Fibroblast of lung (primary cell): Measurements from ENCODE around the gene CTLA4. TPM values are rescaled to one million over a fixed set of nuclear protein-coding genes. Genes with fewer than 3 reads are reported as not detected.

Source experiments
- DNase-seq, 2 donors: peaks; one replicate each; pipeline versions ENCODE4 v3.0.0 to v3.0.0-alpha.2; 2010; ENCODE audit warnings: low read depth in 2 of 2
- H2AFZ ChIP-seq: 2 replicates; pipeline ENCODE4 v1.5.1; 2012; ENCODE audit warnings: low read length, control low read depth, inconsistent platforms
- H3K27ac ChIP-seq: 2 replicates; pipeline ENCODE4 v1.5.1; 2011; ENCODE audit warnings: low read length, control low read depth; ENCODE audit not compliant: insufficient read depth
- H3K27me3 ChIP-seq: 2 replicates; pipeline ENCODE4 v1.5.1; 2011; ENCODE audit warnings: mild to moderate bottlenecking, low read length; ENCODE audit not compliant: control insufficient read depth, insufficient read depth
- H3K36me3 ChIP-seq: 2 replicates; pipeline ENCODE4 v1.5.1; 2011; ENCODE audit warnings: low read length; ENCODE audit not compliant: control insufficient read depth, insufficient read depth
- H3K4me1 ChIP-seq: 2 replicates; pipeline ENCODE4 v1.5.1; 2011; ENCODE audit warnings: low read length; ENCODE audit not compliant: control insufficient read depth, insufficient read depth; ENCODE audit errors: extremely low read depth
- H3K4me2 ChIP-seq: 2 replicates; pipeline ENCODE4 v1.5.1; 2011; ENCODE audit warnings: low read length, control low read depth; ENCODE audit not compliant: insufficient read depth; ENCODE audit errors: extremely low read depth
- H3K4me3 ChIP-seq, 4 experiments: fragments of 200-600 bp in 1 of 4; sonication (generic) in 1 of 4; replicated peaks in 1 of 4; 2 replicates each; pipeline ENCODE4 v1.5.1; 2011 to 2016; ENCODE audit warnings: low read length in 4 of 4, low read depth in 3 of 4, mild to moderate bottlenecking in 3 of 4, control low read depth in 2 of 4, inconsistent platforms in 1 of 4, mixed read lengths in 1 of 4; ENCODE audit not compliant: insufficient read depth in 1 of 4; ENCODE audit errors: control extremely low read depth in 1 of 4
- H3K79me2 ChIP-seq: 2 replicates; pipeline ENCODE4 v1.5.1; 2012; ENCODE audit warnings: mild to moderate bottlenecking, low read length, inconsistent platforms; ENCODE audit not compliant: control insufficient read depth, insufficient read depth
- H3K9ac ChIP-seq: 2 replicates; pipeline ENCODE4 v1.5.1; 2011; ENCODE audit warnings: mild to moderate bottlenecking, low read length, control low read depth; ENCODE audit not compliant: insufficient read depth
- H3K9me3 ChIP-seq: 2 replicates; pipeline ENCODE4 v1.5.1; 2012; ENCODE audit warnings: low read depth, low read length; ENCODE audit not compliant: control insufficient read depth, insufficient read depth
- H4K20me1 ChIP-seq: 2 replicates; pipeline ENCODE4 v1.5.1; 2011; ENCODE audit warnings: low read length; ENCODE audit not compliant: control insufficient read depth, insufficient read depth; ENCODE audit errors: extremely low read depth
- EZH2 ChIP-seq: IDR thresholded peaks from 2 replicates; pipeline ENCODE4 v1.5.1; 2012; ENCODE audit warnings: low read length, control low read depth, mild to moderate bottlenecking; ENCODE audit errors: missing control alignments
- polyA plus RNA-seq, 2 donors: library from polyadenylated mRNA; depleted of rRNA in 1 of 2; stranded (reverse) in 1 of 2; unstranded in 1 of 2; fragments of >200 nt; gene quantifications; 2 replicates each; pipeline ENCODE4 v1.2.1, GENCODE V29; 2011 to 2012; ENCODE audit warnings: missing spikeins in 1 of 2
- total RNA-seq: library from RNA; depleted of rRNA; stranded (reverse); fragments of >200 nt; gene quantifications from 2 replicates; pipeline ENCODE4 v1.2.1, GENCODE V29; 2014
- TF ChIP-seq, protein P1 (sequence below), 2 donors: IDR thresholded peaks in 1 of 2; conservative IDR thresholded peaks in 1 of 2; 1 replicate in 1 of 2; 2 replicates in 1 of 2; pipeline ENCODE4 v1.5.1; 2011 to 2012; ENCODE audit warnings: low read length in 2 of 2, control low read depth in 1 of 2, inconsistent platforms in 1 of 2, low read depth in 1 of 2, mild to moderate bottlenecking in 1 of 2

Gene CTLA4
- total and polyA plus RNA-seq, 2 donors (not counting 1 experiment from before 2014, with no cell fraction given): not detected

DNA sequence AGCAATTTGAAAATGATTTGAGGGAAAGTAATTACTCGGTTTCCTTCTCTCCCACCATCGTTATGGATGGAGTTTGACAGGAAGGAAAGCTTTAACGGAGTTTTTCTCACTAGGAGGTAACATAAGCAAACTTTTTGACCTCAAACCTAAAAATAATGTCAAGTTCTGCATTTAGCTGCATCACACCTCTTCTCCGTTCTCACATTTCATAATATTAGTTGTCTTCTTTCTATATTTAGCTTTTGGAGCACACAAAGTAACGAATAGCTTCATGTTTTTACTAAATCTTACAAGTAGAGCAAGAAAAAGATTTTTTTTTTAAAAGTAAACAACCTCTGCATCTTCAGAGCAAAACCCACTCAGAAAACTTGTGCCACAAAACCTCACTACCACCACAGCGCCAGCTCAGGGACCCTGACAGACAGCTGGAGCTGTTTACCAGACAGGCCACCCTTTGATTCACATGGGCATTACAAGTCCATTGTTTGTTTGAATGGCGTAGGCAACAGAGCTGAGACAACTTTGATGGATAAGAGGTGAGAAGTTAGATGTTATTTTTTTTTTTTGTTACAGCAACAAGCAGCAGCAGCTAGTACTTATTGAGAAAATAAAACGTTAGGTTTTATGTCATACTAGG is 47.1 kb downstream of the CTLA4 start:
- DNase-seq: no peak
- Histone ChIP-seq H3K9me3 (no peaks in the 10 kb centered on the region), H3K9ac (no peak overlapping the region), H3K79me2 (no peaks in the 10 kb centered on the region), H3K4me2 (no peak overlapping the region), H3K4me1 (peaks cover 2% of the 10 kb centered on the region), H3K27me3 (no peaks in the 10 kb centered on the region), H3K27ac (no peak overlapping the region), H3K4me3 (no peak overlapping the region), H2AFZ (no peak overlapping the region), H4K20me1 (no peaks in the 10 kb centered on the region), H3K36me3 (no peaks in the 10 kb centered on the region)
- TF ChIP-seq, protein P1, sequence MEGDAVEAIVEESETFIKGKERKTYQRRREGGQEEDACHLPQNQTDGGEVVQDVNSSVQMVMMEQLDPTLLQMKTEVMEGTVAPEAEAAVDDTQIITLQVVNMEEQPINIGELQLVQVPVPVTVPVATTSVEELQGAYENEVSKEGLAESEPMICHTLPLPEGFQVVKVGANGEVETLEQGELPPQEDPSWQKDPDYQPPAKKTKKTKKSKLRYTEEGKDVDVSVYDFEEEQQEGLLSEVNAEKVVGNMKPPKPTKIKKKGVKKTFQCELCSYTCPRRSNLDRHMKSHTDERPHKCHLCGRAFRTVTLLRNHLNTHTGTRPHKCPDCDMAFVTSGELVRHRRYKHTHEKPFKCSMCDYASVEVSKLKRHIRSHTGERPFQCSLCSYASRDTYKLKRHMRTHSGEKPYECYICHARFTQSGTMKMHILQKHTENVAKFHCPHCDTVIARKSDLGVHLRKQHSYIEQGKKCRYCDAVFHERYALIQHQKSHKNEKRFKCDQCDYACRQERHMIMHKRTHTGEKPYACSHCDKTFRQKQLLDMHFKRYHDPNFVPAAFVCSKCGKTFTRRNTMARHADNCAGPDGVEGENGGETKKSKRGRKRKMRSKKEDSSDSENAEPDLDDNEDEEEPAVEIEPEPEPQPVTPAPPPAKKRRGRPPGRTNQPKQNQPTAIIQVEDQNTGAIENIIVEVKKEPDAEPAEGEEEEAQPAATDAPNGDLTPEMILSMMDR (conservative IDR thresholded peaks at IDR 0.05 in 1 of 2, IDR thresholded peaks at IDR 0.05 in 1 of 2; ENCODE audit: low read depth in 1 of 2, low read length in 2 of 2): no peak
- TF ChIP-seq EZH2: no peak

DNA sequence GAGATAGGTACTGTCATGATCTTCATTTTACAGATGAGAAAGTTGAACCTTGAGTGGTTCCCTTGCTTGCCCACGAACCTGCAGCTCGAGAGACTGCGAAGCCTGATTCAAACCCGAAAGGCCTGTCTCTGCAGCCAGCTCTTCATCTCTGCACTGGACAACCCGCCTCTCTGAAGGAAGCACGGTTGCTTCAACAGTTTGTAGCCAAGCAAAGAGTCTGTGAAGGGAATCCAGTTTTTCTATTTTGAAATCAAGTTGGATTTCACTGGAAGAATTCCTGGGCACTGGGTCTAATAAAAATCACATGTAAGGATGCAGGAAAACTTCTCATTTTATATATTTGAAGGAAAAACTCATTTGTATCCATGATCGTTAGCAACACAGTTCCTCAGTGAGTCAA is 47.7 kb downstream of the CTLA4 start:
- no peaks in the 10 kb centered on the region for H3K27me3 ChIP-seq
- H3K4me1 ChIP-seq: no peaks in the 10 kb centered on the region
- no peak for DNase-seq
- no peaks in the 10 kb centered on the region for H4K20me1 ChIP-seq
- peak overlapping the region; percentile 29 for H3K4me2 ChIP-seq
- peak overlapping the region; percentile 1 for H2AFZ ChIP-seq
- no peaks in the 10 kb centered on the region for H3K9me3 ChIP-seq
- H3K79me2 ChIP-seq: no peaks in the 10 kb centered on the region
- H3K4me3 ChIP-seq: peak overlapping the region in 1 of 4 experiments; percentile 17
- no peak for TF ChIP-seq EZH2
- TF ChIP-seq, protein P1 (conservative IDR thresholded peaks at IDR 0.05 in 1 of 2, IDR thresholded peaks at IDR 0.05 in 1 of 2; ENCODE audit: low read depth in 1 of 2, low read length in 2 of 2): no peak
- no peak overlapping the region for H3K27ac ChIP-seq
- H3K36me3 ChIP-seq: no peaks in the 10 kb centered on the region
- H3K9ac ChIP-seq: no peak overlapping the region

DNA sequence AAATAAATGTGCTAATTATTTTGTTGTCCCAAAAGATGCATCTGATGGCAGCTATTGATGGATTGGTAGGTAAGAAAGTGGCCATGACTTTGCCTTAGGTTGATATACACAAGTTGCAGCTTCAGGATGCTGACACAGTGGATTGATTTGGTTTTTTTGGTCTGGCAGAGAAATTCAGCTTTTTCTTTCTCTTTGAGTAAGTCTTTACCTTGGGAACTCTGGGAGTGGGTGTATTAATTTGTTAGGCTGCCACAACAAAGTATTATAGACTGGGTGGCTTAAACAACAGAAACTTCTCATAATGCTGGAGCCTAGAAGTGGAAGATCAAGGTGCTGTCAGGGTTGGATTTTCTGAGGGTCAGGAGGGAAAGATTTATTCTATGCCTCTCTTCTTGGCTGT is 49.2 kb downstream of the CTLA4 start:
- Histone ChIP-seq H3K79me2 (no peaks in the 10 kb centered on the region), H3K4me1 (no peaks in the 10 kb centered on the region), H3K4me3 (no peak overlapping the region), H3K27me3 (no peaks in the 10 kb centered on the region), H3K4me2 (no peak overlapping the region), H3K27ac (no peak overlapping the region), H3K9me3 (no peaks in the 10 kb centered on the region), H2AFZ (no peak overlapping the region), H3K36me3 (no peaks in the 10 kb centered on the region), H3K9ac (no peak overlapping the region), H4K20me1 (no peaks in the 10 kb centered on the region)
- no peak for TF ChIP-seq EZH2
- TF ChIP-seq, protein P1 (conservative IDR thresholded peaks at IDR 0.05 in 1 of 2, IDR thresholded peaks at IDR 0.05 in 1 of 2; ENCODE audit: low read depth in 1 of 2, low read length in 2 of 2): no peak
- no peak for DNase-seq
